ENCODE data around the gene ATAD1. TPM values are rescaled to one million over a fixed set of nuclear protein-coding genes. Genes with fewer than 3 reads are reported as not detected.
A peak's percentile ranks its signal among the peaks of the same experiment; 100 is the strongest.

The ATAD1 gene
- polyA plus RNA-seq, 1 donor, result 35.9 TPM

GRCh38 chr10:87702260-87702972 is 115.6 kb downstream of the ATAD1 start:
- H3K9me3 ChIP-seq (ENCODE audit: control insufficient read depth, low read depth, low read length), result no peaks in the 10 kb centered on the region
- peaks cover 5% of the 10 kb centered on the region for H3K4me1 ChIP-seq (ENCODE audit: control insufficient read depth, insufficient read depth, low read length)
- no peak overlapping the region for H3K4me3 ChIP-seq (ENCODE audit: low read length)
- 29% methylated on average over 4 of the region's 9 CpGs for WGBS (ENCODE audit: insufficient coverage, low lambda C conversion rate)
- H3K27ac ChIP-seq (ENCODE audit: low read length), result peak overlapping the region; percentile 59
- no peaks in the 10 kb centered on the region for H3K27me3 ChIP-seq (ENCODE audit: control insufficient read depth, insufficient read depth, low read length)
- no peaks in the 10 kb centered on the region for H3K36me3 ChIP-seq (ENCODE audit: control insufficient read depth, insufficient read depth, low read length)
- peak in 1 of 2 donors; percentile 27 for DNase-seq

Other genes with a start within 250 kb of the ATAD1 start
- gene PAPSS2, start 158.3 kb downstream of the ATAD1 start, polyA plus RNA-seq, result 46.0 TPM
- gene KLLN, start 45.3 kb upstream of the ATAD1 start, polyA plus RNA-seq, result 1.0 TPM
- gene PTEN, start 45.4 kb upstream of the ATAD1 start, polyA plus RNA-seq, result 68.2 TPM

Measured in large intestine (tissue), 3 donors.